Type B pancreatic cell (in vitro differentiated cells): ENCODE measurements around the gene NPR1. TPM values are rescaled to one million over a fixed set of nuclear protein-coding genes. Genes with fewer than 3 reads are reported as not detected.

Experiments
- DNase-seq: peaks from one replicate; pipeline ENCODE4 v3.0.0; 2021; ENCODE audit warnings: mixed read lengths; ENCODE audit not compliant: unreplicated experiment; ENCODE audit errors: extremely low spot score
- H3K27ac Mint-ChIP-seq: 2 replicates; pipeline ENCODE4 v1.8.0; 2021; ENCODE audit warnings: mild to moderate bottlenecking, mixed read lengths
- H3K27me3 Mint-ChIP-seq: 2 replicates; pipeline ENCODE4 v1.8.0; 2021; ENCODE audit warnings: mixed read lengths
- H3K36me3 Mint-ChIP-seq: 2 replicates; pipeline ENCODE4 v1.8.0; 2021; ENCODE audit warnings: mixed read lengths
- H3K4me1 Mint-ChIP-seq: one replicate; pipeline ENCODE4 v1.8.0; 2021; ENCODE audit warnings: mixed read lengths; ENCODE audit not compliant: unreplicated experiment
- H3K4me3 Mint-ChIP-seq: 2 replicates; pipeline ENCODE4 v1.8.0; 2021; ENCODE audit warnings: mild to moderate bottlenecking, mixed read lengths
- H3K9me3 Mint-ChIP-seq: 2 replicates; pipeline ENCODE4 v1.8.0; 2021; ENCODE audit warnings: mixed read lengths
- total RNA-seq: library from RNA; stranded (reverse); gene quantifications from 2 replicates; pipeline ENCODE4 v1.2.1, GENCODE V29; 2021; ENCODE audit warnings: low replicate concordance
- TF ChIP-seq, protein P1 (sequence below): fragments of 200-600 bp; sonication (generic); conservative IDR thresholded peaks from 2 replicates; pipeline ENCODE4 v1.5.0; 2021; ENCODE audit warnings: antibody characterized with exemption, mild to moderate bottlenecking

Gene NPR1
- total RNA-seq, 1 donor from 2014 or later = 2.4 TPM

DNA sequence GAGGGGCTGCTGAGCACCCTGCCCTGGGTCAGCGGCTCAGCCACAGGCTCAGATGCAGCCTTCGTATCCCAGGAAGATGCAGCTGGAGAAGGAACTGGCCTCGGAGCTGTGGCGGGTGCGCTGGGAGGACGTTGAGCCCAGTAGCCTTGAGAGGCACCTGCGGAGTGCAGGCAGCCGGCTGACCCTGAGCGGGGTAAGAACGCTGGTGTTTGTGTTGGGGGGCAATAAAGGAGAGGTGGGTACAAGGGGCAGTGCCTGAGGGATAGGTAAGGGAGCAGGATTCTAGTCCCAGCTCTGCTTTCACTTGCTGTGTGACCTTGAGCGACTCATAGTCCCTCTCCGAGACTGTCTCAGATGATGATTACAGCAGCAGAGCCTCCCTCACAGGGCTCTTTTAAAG lies 6.4 kb downstream of the NPR1 start:
- no peaks in the 10 kb centered on the region for H3K9me3 Mint-ChIP-seq
- no peak overlapping the region for H3K27ac Mint-ChIP-seq
- TF ChIP-seq, protein P1, sequence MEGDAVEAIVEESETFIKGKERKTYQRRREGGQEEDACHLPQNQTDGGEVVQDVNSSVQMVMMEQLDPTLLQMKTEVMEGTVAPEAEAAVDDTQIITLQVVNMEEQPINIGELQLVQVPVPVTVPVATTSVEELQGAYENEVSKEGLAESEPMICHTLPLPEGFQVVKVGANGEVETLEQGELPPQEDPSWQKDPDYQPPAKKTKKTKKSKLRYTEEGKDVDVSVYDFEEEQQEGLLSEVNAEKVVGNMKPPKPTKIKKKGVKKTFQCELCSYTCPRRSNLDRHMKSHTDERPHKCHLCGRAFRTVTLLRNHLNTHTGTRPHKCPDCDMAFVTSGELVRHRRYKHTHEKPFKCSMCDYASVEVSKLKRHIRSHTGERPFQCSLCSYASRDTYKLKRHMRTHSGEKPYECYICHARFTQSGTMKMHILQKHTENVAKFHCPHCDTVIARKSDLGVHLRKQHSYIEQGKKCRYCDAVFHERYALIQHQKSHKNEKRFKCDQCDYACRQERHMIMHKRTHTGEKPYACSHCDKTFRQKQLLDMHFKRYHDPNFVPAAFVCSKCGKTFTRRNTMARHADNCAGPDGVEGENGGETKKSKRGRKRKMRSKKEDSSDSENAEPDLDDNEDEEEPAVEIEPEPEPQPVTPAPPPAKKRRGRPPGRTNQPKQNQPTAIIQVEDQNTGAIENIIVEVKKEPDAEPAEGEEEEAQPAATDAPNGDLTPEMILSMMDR = no peak
- no peaks in the 10 kb centered on the region for H3K36me3 Mint-ChIP-seq
- peaks cover 48% of the 10 kb centered on the region for H3K27me3 Mint-ChIP-seq
- H3K4me3 Mint-ChIP-seq = no peak overlapping the region
- peaks cover 18% of the 10 kb centered on the region for H3K4me1 Mint-ChIP-seq
- DNase-seq = no peak

DNA sequence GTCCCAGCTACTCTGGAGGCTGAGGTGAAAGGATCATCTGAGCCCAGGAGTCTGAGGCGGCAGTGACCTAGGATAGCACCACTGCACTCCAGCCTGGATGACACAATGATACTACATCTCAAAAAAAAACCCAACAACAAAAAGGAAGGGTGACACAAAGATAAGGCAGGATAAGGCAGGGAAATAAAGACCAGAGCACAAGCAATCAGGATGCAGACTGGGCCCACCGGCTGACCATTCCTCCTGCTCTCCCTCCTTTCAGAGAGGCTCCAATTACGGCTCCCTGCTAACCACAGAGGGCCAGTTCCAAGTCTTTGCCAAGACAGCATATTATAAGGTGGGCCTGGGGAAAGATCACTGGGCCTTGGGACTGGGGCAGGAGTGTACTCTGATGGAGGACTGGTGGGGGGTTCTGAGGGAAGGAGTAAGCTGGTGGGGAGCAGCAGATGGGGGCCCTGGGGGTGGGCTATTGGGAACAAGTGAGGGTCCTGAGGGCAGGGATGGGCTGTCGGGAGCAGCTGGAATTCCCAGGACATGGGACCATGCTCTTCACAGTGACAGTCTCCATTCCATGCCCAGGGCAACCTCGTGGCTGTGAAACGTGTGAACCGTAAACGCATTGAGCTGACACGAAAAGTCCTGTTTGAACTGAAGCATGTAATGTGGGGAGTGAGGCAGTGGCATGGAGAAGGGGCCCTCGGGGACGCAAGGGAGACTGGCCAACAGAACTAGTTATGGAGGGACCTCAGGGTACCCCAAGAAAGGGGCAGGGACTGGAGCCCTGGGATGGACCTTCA lies 7.3 kb downstream of the NPR1 start:
- Mint-ChIP-seq H3K9me3 (no peaks in the 10 kb centered on the region), H3K4me1 (peaks cover 18% of the 10 kb centered on the region), H3K27ac (no peak overlapping the region), H3K27me3 (peaks cover 39% of the 10 kb centered on the region), H3K36me3 (no peaks in the 10 kb centered on the region), H3K4me3 (no peak overlapping the region)
- no peak for DNase-seq
- TF ChIP-seq, protein P1 = no peak

DNA sequence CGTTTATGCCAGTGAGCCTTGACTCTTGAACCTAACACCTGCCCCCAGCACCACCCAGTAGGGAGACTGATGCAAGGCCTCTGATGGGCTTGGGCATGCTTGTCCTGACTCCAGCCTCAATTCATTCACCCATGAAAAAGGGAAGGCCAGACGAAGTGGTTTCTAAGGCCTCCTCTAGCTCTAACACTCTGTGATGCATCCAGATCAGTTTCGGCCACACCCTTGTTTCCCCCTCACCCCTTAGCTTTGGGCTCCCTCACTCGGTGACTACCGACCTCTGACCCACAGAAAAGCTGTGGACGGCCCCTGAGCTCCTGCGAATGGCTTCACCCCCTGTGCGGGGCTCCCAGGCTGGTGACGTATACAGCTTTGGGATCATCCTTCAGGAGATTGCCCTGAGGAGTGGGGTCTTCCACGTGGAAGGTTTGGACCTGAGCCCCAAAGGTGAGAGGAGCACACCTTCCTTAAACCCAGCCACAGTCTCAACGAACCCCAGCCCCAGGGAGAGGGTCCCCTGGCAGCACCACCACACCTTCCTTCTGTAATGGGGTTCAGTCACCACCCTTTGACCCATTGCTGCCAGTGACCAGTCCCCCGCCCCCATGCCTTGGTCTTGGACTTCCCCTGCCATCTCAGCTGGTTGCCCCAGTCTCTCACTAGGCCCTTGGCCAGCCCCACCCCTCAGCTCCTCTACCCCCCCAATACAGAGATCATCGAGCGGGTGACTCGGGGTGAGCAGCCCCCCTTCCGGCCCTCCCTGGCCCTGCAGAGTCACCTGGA lies 9.0 kb downstream of the NPR1 start:
- peaks cover 21% of the 10 kb centered on the region for H3K27me3 Mint-ChIP-seq
- TF ChIP-seq, protein P1 = no peak
- H3K4me1 Mint-ChIP-seq = peaks cover 21% of the 10 kb centered on the region
- no peaks in the 10 kb centered on the region for H3K36me3 Mint-ChIP-seq
- H3K9me3 Mint-ChIP-seq = no peaks in the 10 kb centered on the region
- H3K27ac Mint-ChIP-seq = no peak overlapping the region
- no peak overlapping the region for H3K4me3 Mint-ChIP-seq
- no peak for DNase-seq

DNA sequence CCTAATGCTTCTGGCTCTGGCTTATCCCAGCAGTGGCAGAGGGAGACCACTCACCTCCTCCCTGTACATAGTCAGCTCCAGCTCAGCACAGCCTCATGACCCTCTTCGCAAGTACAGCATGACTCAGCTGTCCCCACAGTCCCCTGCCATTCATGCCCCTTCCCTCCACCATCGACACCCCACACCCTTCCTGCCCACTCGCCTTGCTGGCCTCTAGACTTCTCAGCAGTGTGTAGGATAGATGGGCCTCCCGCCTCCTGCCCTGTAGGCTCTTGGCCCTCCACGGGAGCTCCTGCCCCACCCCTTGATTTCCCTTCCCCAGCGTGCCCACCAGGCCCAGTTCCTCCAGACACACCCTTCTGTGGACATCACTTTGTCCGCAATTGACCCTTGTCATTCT lies 9.8 kb downstream of the NPR1 start:
- no peak overlapping the region for H3K27ac Mint-ChIP-seq

DNA sequence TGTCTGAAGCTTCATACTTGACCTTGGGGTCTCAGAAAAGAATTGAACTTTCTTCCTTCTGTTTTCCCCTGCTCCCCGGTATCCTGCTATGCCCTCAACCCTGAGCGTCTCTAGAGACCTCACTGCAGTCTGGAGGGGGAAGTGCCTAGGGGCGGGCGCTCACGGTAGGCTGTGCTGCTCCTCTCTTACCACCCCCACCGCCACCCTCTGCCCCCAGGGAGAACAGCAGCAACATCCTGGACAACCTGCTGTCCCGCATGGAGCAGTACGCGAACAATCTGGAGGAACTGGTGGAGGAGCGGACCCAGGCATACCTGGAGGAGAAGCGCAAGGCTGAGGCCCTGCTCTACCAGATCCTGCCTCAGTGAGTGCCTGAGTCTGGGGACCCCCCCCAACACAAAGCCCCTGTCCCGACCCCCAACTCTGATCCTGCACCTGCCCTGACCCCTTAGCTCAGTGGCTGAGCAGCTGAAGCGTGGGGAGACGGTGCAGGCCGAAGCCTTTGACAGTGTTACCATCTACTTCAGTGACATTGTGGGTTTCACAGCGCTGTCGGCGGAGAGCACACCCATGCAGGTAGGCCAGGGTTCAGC lies 10.3 kb downstream of the NPR1 start:
- no peak for DNase-seq
- Mint-ChIP-seq H3K4me3 (no peak overlapping the region), H3K27ac (no peak overlapping the region), H3K9me3 (no peaks in the 10 kb centered on the region), H3K4me1 (peaks cover 21% of the 10 kb centered on the region), H3K27me3 (peaks cover 15% of the 10 kb centered on the region), H3K36me3 (no peaks in the 10 kb centered on the region)
- TF ChIP-seq, protein P1 = no peak

More for the DNA sequence above, 9.8 kb downstream of the NPR1 start:
- no peak for DNase-seq
- Mint-ChIP-seq H3K9me3 (no peaks in the 10 kb centered on the region), H3K4me1 (peaks cover 21% of the 10 kb centered on the region), H3K36me3 (no peaks in the 10 kb centered on the region), H3K27me3 (peaks cover 21% of the 10 kb centered on the region), H3K4me3 (no peak overlapping the region)
- TF ChIP-seq, protein P1 = no peak
